HepG2 (cell line): Measurements from ENCODE around the gene CLDN5. TPM values are rescaled to one million over a fixed set of nuclear protein-coding genes. Genes with fewer than 3 reads are reported as not detected.

Source experiments
- ATAC-seq: fragments of 200-7000 bp; cut with Tn5 transposase; 3 replicates; pipeline ENCODE4 v1.9.1; 2020; ENCODE audit warnings: mild to moderate bottlenecking, moderate library complexity
- BruUV-seq: library from RNA; stranded (reverse); fragments of 400-500 nt; replicated peaks from 2 replicates; lab custom pipeline; 2021; lab: Mats Ljungman, UMichigan
- CTCF ChIA-PET: fragments of 300-600 bp; formaldehyde crosslinking; extraction: SDS; loops from one replicate; lab custom pipeline; 2021; ENCODE audit warnings: low total read pairs, inconsistent platforms, low intra/inter-chr PET ratio; lab: Yijun Ruan, JAX
- POLR2A ChIA-PET: fragments of 350-600 bp; sonication (Branson Sonifier 250); formaldehyde crosslinking; loops from one replicate; lab custom pipeline; 2020; ENCODE audit warnings: antibody characterized with exemption, inconsistent platforms; lab: Yijun Ruan, JAX
- DNase-seq: peaks from one replicate; pipeline ENCODE4 v3.0.0-alpha.2; 2015; ENCODE audit warnings: low spot score
- FAIRE-seq: peaks from 3 replicates; lab custom pipeline; 2011; peaks lifted over from hg19 to GRCh38; lab: Jason Lieb, UNC
- H2AFZ ChIP-seq: one replicate; pipeline ENCODE4 v1.6.1; 2011; ENCODE audit warnings: low read length, inconsistent platforms
- H3K27ac ChIP-seq: fragments of 300-600 bp; 3 replicates; pipeline ENCODE4 v1.8.0; 2011; ENCODE audit warnings: mixed run types, mild to moderate bottlenecking, mixed read lengths, low read length, inconsistent platforms; ENCODE audit not compliant: insufficient read depth; ENCODE audit errors: extremely low read length
- H3K27me3 ChIP-seq, 2 experiments: fragments of 200-600 bp in 1 of 2; 2 replicates in 1 of 2; 3 replicates in 1 of 2; pipeline versions ENCODE4 v1.6.0 to v1.8.0; 2011; ENCODE audit warnings: low read length in 2 of 2, mild to moderate bottlenecking in 2 of 2, moderate library complexity in 2 of 2, inconsistent platforms in 1 of 2; ENCODE audit not compliant: insufficient read depth in 2 of 2, control insufficient read depth in 1 of 2
- H3K36me3 ChIP-seq, 2 experiments: fragments of 200-600 bp in 1 of 2; replicated peaks in 1 of 2; 2 replicates in 1 of 2; 3 replicates in 1 of 2; pipeline versions ENCODE4 v1.5.1 to v1.8.0; 2011; ENCODE audit warnings: low read length in 2 of 2, inconsistent platforms in 1 of 2; ENCODE audit not compliant: insufficient read depth in 2 of 2, control insufficient read depth in 1 of 2
- H3K4me1 ChIP-seq: 2 replicates; pipeline ENCODE4 v1.5.1; 2012; ENCODE audit warnings: low read length, inconsistent platforms; ENCODE audit not compliant: insufficient read depth
- H3K4me2 ChIP-seq: 2 replicates; pipeline ENCODE4 v1.6.0; 2011; ENCODE audit warnings: low read depth, low read length, inconsistent platforms
- H3K4me3 ChIP-seq, 3 experiments: fragments of 200-600 bp in 1 of 3; sonication (generic), shearing (Covaris generic) in 1 of 3; replicated peaks in 1 of 3; 2 replicates each; pipeline ENCODE4 v1.5.1; 2011 to 2016; ENCODE audit warnings: low read length in 3 of 3, inconsistent platforms in 2 of 3, low read depth in 2 of 3, mild to moderate bottlenecking in 2 of 3, control low read depth in 1 of 3, mixed read lengths in 1 of 3; ENCODE audit not compliant: insufficient read depth in 1 of 3
- H3K79me2 ChIP-seq: one replicate; pipeline ENCODE4 v1.6.1; 2011; ENCODE audit warnings: low read length, inconsistent platforms; ENCODE audit not compliant: insufficient read depth
- H3K9ac ChIP-seq: 2 replicates; pipeline ENCODE4 v1.6.0; 2011; ENCODE audit warnings: mild to moderate bottlenecking, low read depth, low read length, inconsistent platforms; ENCODE audit not compliant: insufficient read depth
- H3K9me3 ChIP-seq: 2 replicates; pipeline ENCODE4 v1.5.1; 2012; ENCODE audit warnings: mild to moderate bottlenecking, low read length
- H4K20me1 ChIP-seq: 2 replicates; pipeline ENCODE4 v1.6.0; 2011; ENCODE audit warnings: inconsistent platforms, mild to moderate bottlenecking, low read length, moderate library complexity; ENCODE audit not compliant: insufficient read depth
- ATRX ChIP-seq: sonication (generic); formaldehyde crosslinking; IDR thresholded peaks from 2 replicates; pipeline ENCODE4 v1.4.0; 2020; ENCODE audit warnings: missing genetic modification reagents, borderline replicate concordance
- GATA4 ChIP-seq: sonication (generic); IDR thresholded peaks from 2 replicates; pipeline ENCODE4 v1.6.1; 2016; ENCODE audit warnings: antibody characterized with exemption, low read depth, borderline replicate concordance
- PHF20 ChIP-seq: sonication (generic); formaldehyde crosslinking; IDR thresholded peaks from 2 replicates; pipeline ENCODE4 v1.5.0; 2020; ENCODE audit warnings: mild to moderate bottlenecking, missing genetic modification reagents
- TAF15 ChIP-seq: fragments of 200-400 bp; formaldehyde crosslinking; IDR thresholded peaks from one replicate; pipeline ENCODE4 v1.6.1; 2018; ENCODE audit warnings: mild to moderate bottlenecking, low read depth, low read length; ENCODE audit not compliant: poor library complexity, severe bottlenecking
- TFE3 ChIP-seq: IDR thresholded peaks from 2 replicates; pipeline ENCODE4 v1.6.1; 2016
- ZMAT3 ChIP-seq: sonication (generic); formaldehyde crosslinking; conservative IDR thresholded peaks from 2 replicates; pipeline ENCODE4 v1.7.0; 2021; ENCODE audit warnings: missing genetic modification reagents
- ZMYM2 ChIP-seq: sonication (generic); formaldehyde crosslinking; IDR thresholded peaks from 2 replicates; pipeline ENCODE4 v1.8.0; 2022; ENCODE audit warnings: mild to moderate bottlenecking, missing genetic modification reagents
- ZNF138 ChIP-seq: sonication (generic); formaldehyde crosslinking; IDR thresholded peaks from 2 replicates; pipeline ENCODE4 v1.5.0; 2020; ENCODE audit warnings: mild to moderate bottlenecking, low read depth, missing genetic modification reagents
- ZNF34 ChIP-seq: sonication (generic); formaldehyde crosslinking; IDR thresholded peaks from 2 replicates; pipeline ENCODE4 v1.4.0; 2020; ENCODE audit warnings: mild to moderate bottlenecking, missing genetic modification reagents, borderline replicate concordance
- ZNF496 ChIP-seq: sonication (generic); formaldehyde crosslinking; IDR thresholded peaks from 2 replicates; pipeline ENCODE4 v1.8.1; 2023; ENCODE audit warnings: mild to moderate bottlenecking, moderate library complexity, missing genetic modification reagents; ENCODE audit not compliant: insufficient replicate concordance
- ZNF569 ChIP-seq: sonication (generic); formaldehyde crosslinking; IDR thresholded peaks from 2 replicates; pipeline ENCODE4 v1.5.0; 2020; ENCODE audit warnings: mild to moderate bottlenecking, missing genetic modification reagents, moderate library complexity, borderline replicate concordance
- ZNF574 ChIP-seq: sonication (generic); formaldehyde crosslinking; IDR thresholded peaks from 2 replicates; pipeline ENCODE4 v1.4.0; 2020; ENCODE audit warnings: missing genetic modification reagents
- ZNF614 ChIP-seq: IDR thresholded peaks from 2 replicates; pipeline ENCODE4 v1.6.1; 2018; ENCODE audit warnings: missing biosample characterization, missing genetic modification reagents, inconsistent platforms, borderline replicate concordance
- ZNF660 ChIP-seq: sonication (generic); formaldehyde crosslinking; IDR thresholded peaks from 2 replicates; pipeline ENCODE4 v1.5.1; 2020; ENCODE audit warnings: mild to moderate bottlenecking, low read depth, missing genetic modification reagents, borderline replicate concordance
- WGBS: methylation state at CpG from one replicate; pipeline ENCODE4 v1.1.6; 2017; ENCODE audit warnings: low lambda C conversion rate; 5-methylcytosine and 5-hydroxymethylcytosine counted together
- in situ Hi-C: cut with HindIII; loops from 2 replicates; pipeline ENCODE4 v1.10.0; 2017; ENCODE audit warnings: low pct_unique_long_range_greater_than_20kb; ENCODE audit not compliant: extremely low pct_ligation_motif_present
- intact Hi-C: fragments of 100-400 bp; cut with micrococcal nuclease; formaldehyde crosslinking; loops from one replicate; pipeline ENCODE4 v1.10.0; 2022; ENCODE audit not compliant: unreplicated experiment
- polyA plus RNA-seq, 8 experiments: library from polyadenylated mRNA; depleted of rRNA in 3 of 8; stranded (reverse) in 7 of 8; unstranded in 1 of 8; fragments of >200 nt; fragmentation: Illumina TruSeq in 4 of 8; extraction: Trizol in 4 of 8; gene quantifications; 2 replicates each; pipeline versions ENCODE4 v1.2.1 to v1.2.3, GENCODE V29; 2011 to 2016; ENCODE audit warnings: low read depth in 4 of 8, missing spikeins in 1 of 8, mixed read lengths in 1 of 8; ENCODE audit not compliant: insufficient read depth in 1 of 8
- total RNA-seq, 5 experiments: library from RNA; depleted of rRNA; stranded (reverse); fragments of >200 nt; fragmentation: Illumina TruSeq; extraction: Trizol; gene quantifications; 2 replicates each; pipeline ENCODE4 v1.2.3, GENCODE V29; 2016; ENCODE audit warnings: low read depth in 1 of 5

CLDN5 gene
- total and polyA plus RNA-seq, 2 of the 13 experiments (the other 11 are each of a cell fraction or from before 2014, with no cell fraction given), result not detected

GRCh38 chr22:19499880-19500242 is 24.3 kb downstream of the CLDN5 start:
- WGBS, result 94% methylated on average over 4 of the region's 4 CpGs
- Histone ChIP-seq H3K27ac (no peak overlapping the region), H3K4me1 (no peaks in the 10 kb centered on the region), H3K36me3 (peaks cover 3 to 42% of the 10 kb centered on the region in 2 experiments; a peak in 4 of 5 replicates), H4K20me1 (no peaks in the 10 kb centered on the region), H3K79me2 (no peaks in the 10 kb centered on the region), H3K4me2 (no peak overlapping the region), H3K4me3 (no peak overlapping the region), H2AFZ (no peak overlapping the region), H3K9me3 (no peaks in the 10 kb centered on the region), H3K27me3 (no peaks in the 10 kb centered on the region), H3K9ac (no peak overlapping the region)
- CTCF ChIA-PET, result no interaction called here
- no TSS peak for BruUV-seq
- intact Hi-C loops (no loop called here), in situ Hi-C loops (no loop called here)
- DNase-seq (no peak), ATAC-seq (no peak), FAIRE-seq (no peak)
- POLR2A ChIA-PET, result no interaction called here
- TF ChIP-seq ZNF574 (CRISPR knock-in tag), result no peak
- TF ChIP-seq ZNF569 (CRISPR knock-in tag), result no peak
- no peak for TF ChIP-seq TFE3 (CRISPR knock-in tag)
- no peak for TF ChIP-seq ATRX
- no peak for TF ChIP-seq ZMAT3 (CRISPR knock-in tag)
- no peak for TF ChIP-seq ZNF34 (CRISPR knock-in tag)
- no peak for TF ChIP-seq TAF15
- no peak for TF ChIP-seq ZNF660
- TF ChIP-seq PHF20, result no peak
- no peak for TF ChIP-seq ZNF138 (CRISPR knock-in tag)
- TF ChIP-seq GATA4, result no peak
- no peak for TF ChIP-seq ZNF496 (CRISPR knock-in tag)
- TF ChIP-seq ZMYM2 (CRISPR knock-in tag), result no peak
- TF ChIP-seq ZNF614, result no peak
